D341Med (cell line): ENCODE data around the gene CHST6.
A peak's percentile ranks its signal among the peaks of the same experiment; 100 is the strongest.
"Not testable (repeated sequence)": the region's sequence is repeated elsewhere in the genome, so short reads cannot be mapped to it uniquely, and the experiment has no call there.

ENCODE experiments used
- DNase-seq: peaks from one replicate; pipeline ENCODE4 v3.0.0; 2012; ENCODE audit warnings: low spot score

The CHST6 gene

DNA sequence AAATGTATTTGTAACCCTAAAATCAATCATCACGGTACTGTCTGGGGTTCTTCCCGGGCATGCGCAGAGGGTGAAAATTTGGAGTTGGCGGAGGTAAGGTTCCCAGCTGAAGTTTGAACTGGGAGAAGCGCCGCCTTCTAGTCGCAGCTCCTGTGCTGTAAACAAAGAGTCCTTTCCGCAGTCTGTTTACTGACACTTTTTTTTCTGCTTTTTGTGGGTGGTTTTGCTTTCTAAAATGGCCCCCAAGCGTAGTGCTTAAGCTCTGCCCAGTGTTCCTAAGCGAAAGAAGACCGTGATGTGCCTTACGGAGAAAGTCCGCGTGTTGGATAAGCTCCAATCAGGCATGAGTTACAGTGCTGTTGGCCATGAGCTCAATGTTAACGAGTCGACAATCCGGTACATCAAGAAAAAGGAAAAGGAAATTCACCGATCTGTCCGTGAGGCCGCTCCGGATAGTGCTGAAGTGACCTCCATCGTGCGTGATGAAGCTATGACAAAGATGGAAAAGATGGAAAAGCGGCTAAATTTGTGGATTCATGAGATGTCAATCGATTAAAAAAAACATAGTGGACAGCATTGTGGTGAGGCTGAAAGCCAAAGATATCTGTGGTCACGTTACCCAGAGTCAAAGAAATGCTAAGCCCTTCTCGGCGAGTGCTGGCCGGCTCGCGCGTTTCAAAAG is 61.4 kb downstream of the CHST6 start:
- peak; percentile 66 for DNase-seq

DNA sequence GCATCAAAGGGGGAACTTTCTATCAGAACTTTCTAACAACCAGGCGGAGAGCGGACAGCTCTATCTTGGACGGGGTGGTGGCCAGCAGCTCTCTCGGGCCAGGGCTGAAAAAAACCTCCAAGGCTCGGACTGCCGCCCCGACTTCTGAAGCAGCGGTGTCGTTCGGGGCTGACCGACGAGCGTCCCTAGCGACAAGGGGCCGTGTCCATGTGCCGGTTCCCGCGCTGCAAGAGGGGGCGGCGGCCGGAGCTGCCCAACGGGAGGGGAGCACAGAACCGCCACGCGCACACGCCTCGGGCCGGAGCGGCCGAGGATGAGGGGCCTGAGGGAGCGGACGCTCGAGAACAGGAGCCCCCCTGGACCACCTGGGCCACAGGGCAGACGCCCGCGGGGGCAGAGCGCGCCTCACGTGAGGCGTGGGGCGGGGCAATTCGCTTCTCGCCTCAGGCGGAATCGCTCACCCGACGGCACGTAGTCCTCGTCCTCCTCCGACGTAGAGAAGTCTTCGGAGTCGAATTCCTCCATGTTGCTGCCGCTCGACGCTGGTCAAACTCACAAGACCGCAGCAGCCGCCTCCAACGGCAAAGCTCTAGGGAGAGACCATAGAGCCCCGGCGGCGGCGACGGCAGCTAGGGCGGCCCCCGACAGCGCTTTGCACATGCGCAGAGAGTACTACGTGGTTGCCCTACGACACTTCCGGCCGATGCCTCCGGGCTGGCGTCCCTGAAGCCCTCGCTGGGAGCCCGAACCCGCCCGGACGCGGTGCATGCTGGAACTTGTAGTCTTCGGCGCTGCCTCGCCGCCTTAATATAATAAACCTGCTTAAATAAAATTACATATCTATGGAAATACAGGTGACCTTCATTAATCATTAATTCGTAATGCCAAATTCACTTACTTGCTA is 62.2 kb downstream of the CHST6 start, which contains the start of gene CFDP1:
Gene CFDP1 (minus strand): TSS at position 676 of the 904 bp plus-strand sequence. CDS start 151 bp downstream, at position 525.
- peak; percentile 97 for DNase-seq

DNA sequence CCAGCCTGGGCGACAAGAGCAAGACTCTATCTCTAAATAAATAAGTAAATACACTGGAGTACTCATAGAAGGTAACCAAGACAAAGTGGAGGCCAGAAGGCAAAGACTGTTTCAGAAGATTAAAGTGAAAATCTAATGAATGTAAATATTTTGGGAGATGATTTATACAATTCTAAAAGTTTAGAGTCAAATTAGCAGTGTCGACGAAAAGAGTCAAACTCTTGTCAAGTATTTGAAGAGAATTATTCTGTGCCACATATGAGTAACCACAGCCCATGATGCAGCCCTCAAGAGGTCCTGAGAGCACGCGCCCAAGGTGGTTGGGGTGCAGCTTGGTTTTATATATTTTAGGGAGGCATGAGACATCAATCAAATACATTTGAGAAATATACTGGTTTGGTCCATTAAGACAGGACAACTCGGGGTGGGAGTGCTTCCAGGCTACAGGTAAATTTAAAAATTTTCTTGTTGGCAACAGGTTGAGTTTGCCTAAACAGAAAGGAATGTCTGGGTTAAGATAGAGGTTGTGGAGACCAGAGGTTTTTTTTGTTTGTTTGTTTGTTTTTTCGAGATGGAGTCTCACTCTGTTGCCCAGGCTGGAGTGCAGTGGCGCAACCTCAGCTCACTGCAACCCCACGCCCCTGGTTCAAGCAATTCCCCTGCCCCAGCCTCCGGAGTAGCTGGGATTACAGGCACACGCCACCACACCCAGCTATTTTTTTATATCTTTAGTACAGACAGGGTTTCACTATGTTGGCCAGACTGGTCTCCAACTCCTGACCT is 65.4 kb downstream of the CHST6 start:
- DNase-seq: no peak

DNA sequence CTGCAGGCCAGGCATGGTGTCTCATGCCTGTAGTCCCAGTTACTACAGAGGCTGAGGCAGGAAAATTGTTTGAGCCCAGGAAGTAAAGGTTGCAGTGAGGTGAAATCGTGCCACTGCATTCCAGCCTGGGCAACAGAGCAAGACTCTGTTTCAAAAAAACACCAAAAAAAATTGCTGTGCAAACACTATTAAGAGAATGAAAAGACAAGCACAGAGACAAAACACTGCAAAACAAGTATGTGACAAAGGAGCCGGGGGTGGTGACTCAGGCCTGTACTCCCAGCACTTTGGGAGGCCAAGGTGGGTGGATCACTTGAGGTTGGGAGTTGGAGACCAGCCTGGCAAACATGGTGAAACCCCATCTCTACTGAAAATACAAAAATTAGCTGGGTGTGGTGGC is 68.7 kb downstream of the CHST6 start:
- not testable (repeated sequence) for DNase-seq

DNA sequence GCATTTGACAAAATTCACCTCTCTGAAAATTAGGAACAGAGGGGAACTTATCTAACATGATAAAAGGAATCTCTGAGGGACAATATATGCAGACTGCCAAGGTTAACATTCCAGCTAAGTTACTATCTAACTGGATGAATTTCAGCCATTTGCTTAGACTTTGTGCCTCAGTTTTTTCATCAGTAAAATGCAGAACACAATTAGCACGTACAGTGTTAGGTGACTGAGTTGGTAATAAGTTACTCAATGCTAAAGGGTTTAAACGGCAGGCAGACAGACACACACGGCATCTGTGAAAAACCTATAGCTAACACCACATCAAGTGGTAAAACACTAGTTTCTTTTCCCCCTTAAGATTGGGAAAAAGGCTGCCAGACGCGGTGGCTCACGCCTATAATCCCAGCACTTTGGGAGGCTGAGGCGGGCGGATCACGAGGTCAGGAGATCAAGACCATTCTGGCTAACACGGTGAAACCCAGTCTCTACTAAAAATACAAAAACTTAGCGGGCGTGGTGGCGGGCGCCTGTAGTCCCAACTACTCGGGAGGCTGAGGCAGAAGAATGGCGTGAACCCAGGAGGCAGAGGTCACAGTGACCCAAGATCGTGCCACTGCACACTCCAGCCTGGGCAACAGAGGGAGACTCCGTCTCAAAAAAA is 71.0 kb downstream of the CHST6 start:
- not testable (repeated sequence) for DNase-seq

DNA sequence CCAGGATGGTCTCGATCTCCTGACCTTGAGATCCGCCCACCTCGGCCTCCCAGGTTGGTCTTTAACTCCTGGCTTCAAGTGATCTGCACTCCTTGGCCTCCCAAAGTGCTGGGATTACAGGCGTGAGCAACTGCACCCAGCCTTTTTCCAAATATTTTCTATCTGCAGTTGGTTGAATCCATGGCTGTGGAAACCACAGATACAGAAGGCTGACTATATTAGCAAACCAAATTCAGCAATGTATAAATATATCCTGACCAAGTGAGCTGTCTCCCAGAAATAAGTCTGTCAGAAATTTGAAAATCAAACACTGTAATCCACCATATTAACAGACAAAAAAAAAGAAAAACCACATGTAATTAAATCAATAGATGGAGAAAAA is 71.5 kb downstream of the CHST6 start:
- DNase-seq: no peak
